ENCODE results near the gene FKBP1A.

FKBP1A gene

DNA sequence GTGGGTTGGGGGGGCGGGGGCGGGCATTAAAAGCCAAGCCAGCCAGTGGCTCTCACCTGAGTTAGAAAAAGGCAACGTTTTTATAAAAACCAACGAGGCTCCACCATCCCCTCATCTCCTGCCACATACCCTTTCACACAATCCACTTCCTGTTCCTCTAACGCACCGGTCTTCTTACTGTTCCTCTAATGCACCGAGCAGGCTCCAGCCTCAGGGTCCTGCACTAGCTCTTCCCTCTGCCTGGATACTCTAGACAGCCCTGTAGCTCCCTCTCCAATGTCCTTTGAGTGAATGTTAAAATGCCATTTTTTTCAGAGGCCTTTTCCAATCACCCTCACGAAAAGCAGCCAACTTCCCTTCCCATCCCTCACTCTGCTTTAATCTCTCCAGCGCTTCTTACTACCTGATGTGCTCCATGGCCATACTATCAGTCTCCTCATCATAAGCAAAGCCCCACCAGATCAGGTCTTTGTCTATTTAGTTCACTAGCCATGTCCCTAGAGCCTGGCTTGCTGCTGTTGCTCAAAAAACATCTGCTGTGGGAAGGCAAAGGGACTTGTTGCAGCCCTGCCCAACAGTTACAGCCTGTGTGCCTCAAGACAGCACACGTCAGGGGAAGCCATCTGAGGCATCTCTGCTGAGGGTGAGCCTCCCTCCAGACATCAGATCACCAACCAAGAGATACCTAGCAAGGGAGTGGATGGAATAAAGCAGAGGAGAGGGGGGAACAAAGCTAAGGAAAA is 3.9 kb downstream of the FKBP1A start:
- TF ChIP-seq, protein P1, sequence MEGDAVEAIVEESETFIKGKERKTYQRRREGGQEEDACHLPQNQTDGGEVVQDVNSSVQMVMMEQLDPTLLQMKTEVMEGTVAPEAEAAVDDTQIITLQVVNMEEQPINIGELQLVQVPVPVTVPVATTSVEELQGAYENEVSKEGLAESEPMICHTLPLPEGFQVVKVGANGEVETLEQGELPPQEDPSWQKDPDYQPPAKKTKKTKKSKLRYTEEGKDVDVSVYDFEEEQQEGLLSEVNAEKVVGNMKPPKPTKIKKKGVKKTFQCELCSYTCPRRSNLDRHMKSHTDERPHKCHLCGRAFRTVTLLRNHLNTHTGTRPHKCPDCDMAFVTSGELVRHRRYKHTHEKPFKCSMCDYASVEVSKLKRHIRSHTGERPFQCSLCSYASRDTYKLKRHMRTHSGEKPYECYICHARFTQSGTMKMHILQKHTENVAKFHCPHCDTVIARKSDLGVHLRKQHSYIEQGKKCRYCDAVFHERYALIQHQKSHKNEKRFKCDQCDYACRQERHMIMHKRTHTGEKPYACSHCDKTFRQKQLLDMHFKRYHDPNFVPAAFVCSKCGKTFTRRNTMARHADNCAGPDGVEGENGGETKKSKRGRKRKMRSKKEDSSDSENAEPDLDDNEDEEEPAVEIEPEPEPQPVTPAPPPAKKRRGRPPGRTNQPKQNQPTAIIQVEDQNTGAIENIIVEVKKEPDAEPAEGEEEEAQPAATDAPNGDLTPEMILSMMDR (IDR thresholded peaks at IDR 0.05) = no peak
- H3K9ac ChIP-seq = no peak overlapping the region
- H3K27me3 ChIP-seq (ENCODE audit: control insufficient read depth, insufficient read depth, low read length) = no peaks in the 10 kb centered on the region
- H3K79me2 ChIP-seq = peaks cover 54% of the 10 kb centered on the region
- H3K27ac ChIP-seq = no peak overlapping the region
- H3K4me2 ChIP-seq (ENCODE audit: low read length) = peak overlapping the region; percentile 16
- no peaks in the 10 kb centered on the region for H3K9me3 ChIP-seq (ENCODE audit: control insufficient read depth, low read length)
- H2AFZ ChIP-seq = no peak overlapping the region
- H3K36me3 ChIP-seq (ENCODE audit: control insufficient read depth, insufficient read depth, low read length) = no peaks in the 10 kb centered on the region
- H3K4me1 ChIP-seq = peaks cover 12% of the 10 kb centered on the region
- H3K4me3 ChIP-seq (ENCODE audit: low read depth, low read length) = no peak overlapping the region

DNA sequence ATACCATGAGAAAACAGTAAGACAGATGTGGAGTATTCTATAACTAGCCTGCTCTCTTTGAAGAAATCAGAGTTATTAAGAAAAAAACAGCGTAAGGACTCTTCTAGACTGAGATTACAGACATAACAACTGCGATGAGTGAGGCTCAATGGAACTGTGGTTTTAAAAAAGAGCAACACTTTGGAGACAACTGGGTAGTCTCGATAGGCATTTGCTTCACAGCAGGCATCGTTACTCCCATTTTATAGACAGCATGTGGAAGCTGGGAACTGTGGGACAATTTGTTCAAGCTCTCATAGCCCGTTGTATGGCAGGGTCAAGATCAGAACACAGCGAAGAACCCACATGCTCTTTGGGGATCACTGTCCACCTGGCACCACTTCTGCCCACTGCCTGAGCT is 4.6 kb downstream of the FKBP1A start:
- no peak overlapping the region for H2AFZ ChIP-seq
- H3K79me2 ChIP-seq = peaks cover 56% of the 10 kb centered on the region
- H3K27me3 ChIP-seq (ENCODE audit: control insufficient read depth, insufficient read depth, low read length) = no peaks in the 10 kb centered on the region
- H3K9me3 ChIP-seq (ENCODE audit: control insufficient read depth, low read length) = no peaks in the 10 kb centered on the region
- no peak overlapping the region for H3K27ac ChIP-seq
- no peaks in the 10 kb centered on the region for H3K36me3 ChIP-seq (ENCODE audit: control insufficient read depth, insufficient read depth, low read length)
- no peak overlapping the region for H3K4me3 ChIP-seq (ENCODE audit: low read depth, low read length)
- H3K9ac ChIP-seq = no peak overlapping the region
- peaks cover 12% of the 10 kb centered on the region for H3K4me1 ChIP-seq
- no peak overlapping the region for H3K4me2 ChIP-seq (ENCODE audit: low read length)
- TF ChIP-seq, protein P1 (IDR thresholded peaks at IDR 0.05) = no peak

DNA sequence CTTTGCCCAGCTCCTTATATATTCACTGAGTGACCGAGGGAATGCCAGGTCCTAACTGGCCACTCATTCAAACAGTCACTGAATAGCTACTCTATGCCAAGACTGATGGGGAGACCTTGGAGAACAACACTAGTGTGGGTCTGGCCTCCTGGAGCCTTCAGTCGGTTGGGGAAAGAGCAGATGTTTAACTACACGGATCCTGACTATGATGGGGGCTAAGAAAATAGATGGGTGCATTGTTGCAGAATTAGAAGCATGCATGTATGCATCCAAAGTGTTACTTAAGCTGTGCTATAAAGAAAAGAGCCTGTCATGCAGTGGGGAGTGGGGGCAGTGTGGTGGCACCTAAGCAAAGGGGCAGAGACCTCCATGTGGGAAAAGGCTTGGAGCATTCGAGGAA is 6.5 kb downstream of the FKBP1A start:
- H3K4me1 ChIP-seq = peaks cover 9% of the 10 kb centered on the region
- no peaks in the 10 kb centered on the region for H3K27me3 ChIP-seq (ENCODE audit: control insufficient read depth, insufficient read depth, low read length)
- no peak overlapping the region for H3K27ac ChIP-seq
- no peaks in the 10 kb centered on the region for H3K9me3 ChIP-seq (ENCODE audit: control insufficient read depth, low read length)
- H3K36me3 ChIP-seq (ENCODE audit: control insufficient read depth, insufficient read depth, low read length) = no peaks in the 10 kb centered on the region
- H3K79me2 ChIP-seq = peaks cover 67% of the 10 kb centered on the region
- no peak overlapping the region for H2AFZ ChIP-seq
- H3K4me3 ChIP-seq (ENCODE audit: low read depth, low read length) = no peak overlapping the region
- TF ChIP-seq, protein P1 (IDR thresholded peaks at IDR 0.05) = no peak
- no peak overlapping the region for H3K4me2 ChIP-seq (ENCODE audit: low read length)
- no peak overlapping the region for H3K9ac ChIP-seq

DNA sequence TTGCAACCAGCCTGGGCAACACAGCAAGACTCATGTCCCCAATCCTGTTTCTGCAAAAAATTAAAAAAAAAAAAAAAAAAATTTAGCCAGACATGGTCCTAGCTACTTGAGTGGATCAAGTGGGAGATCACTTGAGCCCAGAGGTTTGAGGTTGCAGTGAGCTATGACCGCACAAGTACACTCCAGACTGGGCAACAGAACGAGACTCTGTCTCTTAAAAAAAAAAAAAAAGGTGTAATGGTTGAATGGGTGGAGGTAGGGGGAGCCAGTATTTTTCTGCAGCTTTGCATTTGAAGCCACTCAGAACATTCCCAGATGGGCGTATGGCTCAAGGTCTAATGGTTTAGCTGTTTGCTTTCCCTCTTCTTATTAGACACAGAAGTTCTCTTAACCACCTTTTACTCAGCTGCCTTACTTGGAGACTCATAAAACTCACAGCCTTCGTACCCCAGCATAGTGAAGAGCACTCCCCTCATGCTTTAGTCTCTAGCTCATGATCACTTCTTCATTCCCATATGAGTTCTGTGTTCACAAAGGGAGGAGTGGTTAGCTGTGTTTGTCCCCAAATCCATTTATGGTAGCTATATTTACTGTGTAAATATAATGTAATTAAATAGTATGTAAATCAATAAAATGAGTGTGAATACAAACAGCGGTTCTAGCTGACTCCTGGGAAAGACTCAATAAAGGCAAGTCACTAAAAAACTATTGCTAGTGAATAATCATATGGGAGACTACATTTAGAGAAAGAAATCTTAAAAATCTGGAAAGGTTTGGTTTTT is 9.0 kb downstream of the FKBP1A start:
- Histone ChIP-seq H3K27me3 (ENCODE audit: control insufficient read depth, insufficient read depth, low read length) (no peaks in the 10 kb centered on the region), H3K4me1 (peaks cover 3% of the 10 kb centered on the region), H2AFZ (no peak overlapping the region), H3K9ac (no peak overlapping the region), H3K79me2 (peaks cover 58% of the 10 kb centered on the region), H3K9me3 (ENCODE audit: control insufficient read depth, low read length) (no peaks in the 10 kb centered on the region), H3K4me2 (ENCODE audit: low read length) (no peak overlapping the region), H3K27ac (no peak overlapping the region), H3K36me3 (ENCODE audit: control insufficient read depth, insufficient read depth, low read length) (no peaks in the 10 kb centered on the region), H3K4me3 (ENCODE audit: low read depth, low read length) (no peak overlapping the region)
- TF ChIP-seq, protein P1 (IDR thresholded peaks at IDR 0.05) = no peak

All from parathyroid adenoma (tissue), 2 donors.